KMS-11 (cell line): Measurements from ENCODE around the gene KCNT1.

ENCODE experiments used
- H2AFZ ChIP-seq: fragments of 200-600 bp; sonication (generic); 2 replicates; pipeline ENCODE4 v1.6.1; 2016; ENCODE audit warnings: antibody characterized with exemption, mixed run types, low read depth
- H3K27ac ChIP-seq: fragments of 200-600 bp; sonication (generic); 2 replicates; pipeline ENCODE4 v1.6.1; 2016; ENCODE audit warnings: mild to moderate bottlenecking, mixed run types
- H3K27me3 ChIP-seq: fragments of 200-600 bp; sonication (generic); 2 replicates; pipeline ENCODE4 v1.6.1; 2017; ENCODE audit warnings: mild to moderate bottlenecking, low read depth, mixed run types, moderate library complexity; ENCODE audit not compliant: insufficient read depth
- H3K36me3 ChIP-seq: fragments of 200-600 bp; sonication (generic); 2 replicates; pipeline ENCODE4 v1.6.1; 2017; ENCODE audit warnings: mild to moderate bottlenecking, mixed run types; ENCODE audit not compliant: insufficient read depth
- H3K4me1 ChIP-seq: fragments of 200-600 bp; sonication (generic); 2 replicates; pipeline ENCODE4 v1.6.1; 2016; ENCODE audit warnings: mild to moderate bottlenecking, low read depth, mixed run types; ENCODE audit not compliant: poor library complexity, severe bottlenecking
- H3K4me2 ChIP-seq: fragments of 200-600 bp; sonication (generic); 2 replicates; pipeline ENCODE4 v1.7.0; 2016; ENCODE audit warnings: mild to moderate bottlenecking, mixed run types
- H3K4me3 ChIP-seq: fragments of 200-600 bp; sonication (generic); IDR thresholded peaks from 2 replicates; pipeline ENCODE4 v1.6.1; 2017; ENCODE audit warnings: low read depth, low read length, mixed read lengths; ENCODE audit not compliant: insufficient read depth
- H3K79me2 ChIP-seq: fragments of 200-600 bp; sonication (generic); 2 replicates; pipeline ENCODE4 v1.6.1; 2016; ENCODE audit warnings: low read depth, mixed run types; ENCODE audit not compliant: insufficient read depth
- H3K9ac ChIP-seq: fragments of 200-600 bp; sonication (generic); 2 replicates; pipeline ENCODE4 v1.6.1; 2016; ENCODE audit warnings: mild to moderate bottlenecking, mixed run types
- H4K20me1 ChIP-seq: fragments of 200-600 bp; sonication (generic); 2 replicates; pipeline ENCODE4 v1.6.1; 2016; ENCODE audit warnings: mild to moderate bottlenecking, mixed run types; ENCODE audit not compliant: insufficient read depth
- CTCF ChIP-seq: fragments of 200-600 bp; sonication (generic); conservative IDR thresholded peaks from 2 replicates; pipeline ENCODE4 v1.6.1; 2017; ENCODE audit warnings: low read depth, mild to moderate bottlenecking, antibody characterized with exemption, low read length, moderate library complexity, mixed read lengths

Gene KCNT1

GRCh38 chr9:135718616-135719015, 16.6 kb downstream of the KCNT1 start:
- Histone ChIP-seq H3K79me2 (no peaks in the 10 kb centered on the region), H3K4me1 (no peaks in the 10 kb centered on the region), H3K27ac (no peak overlapping the region), H3K4me2 (no peak overlapping the region), H2AFZ (no peak overlapping the region), H3K36me3 (no peaks in the 10 kb centered on the region), H3K4me3 (no peak overlapping the region), H3K27me3 (peaks cover 63% of the 10 kb centered on the region), H4K20me1 (no peaks in the 10 kb centered on the region), H3K9ac (no peak overlapping the region)
- TF ChIP-seq CTCF, result no peak

GRCh38 chr9:135719472-135719871, 17.5 kb downstream of the KCNT1 start:
- no peak overlapping the region for H3K27ac ChIP-seq
- no peak for TF ChIP-seq CTCF
- H3K4me1 ChIP-seq, result no peaks in the 10 kb centered on the region
- H3K27me3 ChIP-seq, result peaks cover 66% of the 10 kb centered on the region
- H3K79me2 ChIP-seq, result no peaks in the 10 kb centered on the region
- no peaks in the 10 kb centered on the region for H3K36me3 ChIP-seq
- H2AFZ ChIP-seq, result no peak overlapping the region
- H4K20me1 ChIP-seq, result no peaks in the 10 kb centered on the region
- H3K4me2 ChIP-seq, result no peak overlapping the region
- no peak overlapping the region for H3K4me3 ChIP-seq
- no peak overlapping the region for H3K9ac ChIP-seq

- H3K36me3 ChIP-seq, result no peaks in the 10 kb centered on the region
- H3K27ac ChIP-seq, result no peak overlapping the region
- H4K20me1 ChIP-seq, result no peaks in the 10 kb centered on the region
- no peak for TF ChIP-seq CTCF
- no peak overlapping the region for H3K4me2 ChIP-seq
- peaks cover 64% of the 10 kb centered on the region for H3K27me3 ChIP-seq
- no peaks in the 10 kb centered on the region for H3K79me2 ChIP-seq
- no peak overlapping the region for H3K9ac ChIP-seq
- H3K4me3 ChIP-seq, result no peak overlapping the region
- H2AFZ ChIP-seq, result no peak overlapping the region
- H3K4me1 ChIP-seq, result no peaks in the 10 kb centered on the region
Observed at GRCh38 chr9:135722365-135722764, 20.4 kb downstream of the KCNT1 start.

GRCh38 chr9:135724186-135724787, 22.3 kb downstream of the KCNT1 start:
- H3K4me2 ChIP-seq, result no peak overlapping the region
- no peak for TF ChIP-seq CTCF
- H3K79me2 ChIP-seq, result no peaks in the 10 kb centered on the region
- H4K20me1 ChIP-seq, result no peaks in the 10 kb centered on the region
- no peak overlapping the region for H3K27ac ChIP-seq
- H3K9ac ChIP-seq, result no peak overlapping the region
- H3K36me3 ChIP-seq, result no peaks in the 10 kb centered on the region
- no peak overlapping the region for H2AFZ ChIP-seq
- no peaks in the 10 kb centered on the region for H3K4me1 ChIP-seq
- peaks cover 70% of the 10 kb centered on the region; the same call in 1 of the 2 replicates for H3K27me3 ChIP-seq
- H3K4me3 ChIP-seq, result no peak overlapping the region
